Retinal pigment epithelial cell (primary cell): ENCODE data around the gene ULK1.

ENCODE experiments used
- DNase-seq: peaks from one replicate; pipeline ENCODE4 v3.0.0-alpha.2; 2010; ENCODE audit warnings: low read depth
- H3K4me3 ChIP-seq: 2 replicates; pipeline ENCODE4 v1.5.1; 2011; ENCODE audit warnings: mild to moderate bottlenecking, low read length, control low read depth, moderate library complexity
- CTCF ChIP-seq: conservative IDR thresholded peaks from 2 replicates; pipeline ENCODE4 v1.5.1; 2011; ENCODE audit warnings: low read depth, low read length, control low read depth, inconsistent platforms

Gene ULK1

GRCh38 chr12:131850856-131851559 is 43.4 kb upstream of the ULK1 start:
- peak; percentile 68 for TF ChIP-seq CTCF

GRCh38 chr12:131851741-131852550 is 42.5 kb upstream of the ULK1 start:
- DNase-seq = no peak
- TF ChIP-seq CTCF = no peak
- no peak overlapping the region for H3K4me3 ChIP-seq

More at GRCh38 chr12:131850856-131851559, 43.4 kb upstream of the ULK1 start:
- no peak for DNase-seq
- H3K4me3 ChIP-seq = no peak overlapping the region

GRCh38 chr12:131852551-131853299 is 41.7 kb upstream of the ULK1 start:
- TF ChIP-seq CTCF = no peak
- DNase-seq = no peak
- no peak overlapping the region for H3K4me3 ChIP-seq

GRCh38 chr12:131853832-131854797 is 40.3 kb upstream of the ULK1 start:
- DNase-seq = no peak
- H3K4me3 ChIP-seq = no peak overlapping the region
- TF ChIP-seq CTCF = no peak

- no peak for TF ChIP-seq CTCF
- DNase-seq = no peak
- no peak overlapping the region for H3K4me3 ChIP-seq
These were observed 39.5 kb upstream of the ULK1 start for GRCh38 chr12:131854861-131855476.
